ENCODE measurements around the gene MYH14.

DNA sequence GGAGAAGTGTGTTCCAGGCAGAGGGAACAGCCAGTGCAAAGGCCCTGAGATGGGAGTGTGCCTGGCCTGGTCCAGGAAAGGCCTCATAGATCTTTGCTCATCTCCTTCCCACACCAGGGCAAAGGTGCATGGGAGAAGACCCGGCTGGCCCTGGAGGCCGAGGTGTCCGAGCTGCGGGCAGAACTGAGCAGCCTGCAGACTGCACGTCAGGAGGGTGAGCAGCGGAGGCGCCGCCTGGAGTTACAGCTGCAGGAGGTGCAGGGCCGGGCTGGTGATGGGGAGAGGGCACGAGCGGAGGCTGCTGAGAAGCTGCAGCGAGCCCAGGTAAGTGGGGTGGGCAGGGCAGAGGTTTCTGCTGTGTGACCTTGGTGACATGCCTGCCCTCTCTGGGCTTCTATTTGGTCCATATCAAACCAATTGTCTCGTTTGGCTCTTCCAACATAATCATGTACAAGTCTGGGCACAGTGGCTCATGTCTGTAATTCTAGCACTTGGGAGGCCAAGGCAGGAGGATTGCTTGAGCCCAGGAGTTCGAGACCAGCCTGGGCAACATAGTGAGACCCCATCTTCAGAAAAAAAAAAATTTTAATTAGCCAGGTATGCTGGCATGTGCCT, 74.7 kb downstream of the MYH14 start:
- no peak for TF ChIP-seq POLR2A (IDR thresholded peaks at IDR 0.05; ENCODE audit: low read length)
- no peak for TF ChIP-seq GATA1 (IDR thresholded peaks at IDR 0.05; ENCODE audit: low read depth, low read length)
